GM18499 (cell line): ENCODE measurements around the gene ZNF827.

Experiments used
- ATAC-seq: cut with Tn5 transposase; IDR thresholded peaks from one replicate; pipeline ENCODE4 v1.9.1; 2021; ENCODE audit warnings: moderate number of reproducible peaks; ENCODE audit not compliant: insufficient read depth, unreplicated experiment

Gene ZNF827

GRCh38 chr4:145815027-145815612, 123.5 kb downstream of the ZNF827 start:
- no peak for ATAC-seq

GRCh38 chr4:145814246-145814645, 124.4 kb downstream of the ZNF827 start:
- no peak for ATAC-seq

- ATAC-seq = no peak
Observed at GRCh38 chr4:145812919-145813318, 125.7 kb downstream of the ZNF827 start.

- ATAC-seq = peak; percentile 30
Observed at GRCh38 chr4:145808848-145809512, 129.6 kb downstream of the ZNF827 start.

GRCh38 chr4:145808021-145808650, 130.5 kb downstream of the ZNF827 start:
- peak; percentile 60 for ATAC-seq

- no peak for ATAC-seq
Observed at GRCh38 chr4:145805490-145805889, 133.1 kb downstream of the ZNF827 start.

- ATAC-seq = no peak
Observed at GRCh38 chr4:145804116-145804515, 134.5 kb downstream of the ZNF827 start.

GRCh38 chr4:145799223-145799622, 139.4 kb downstream of the ZNF827 start:
- ATAC-seq = no peak

GRCh38 chr4:145797278-145797677, 141.3 kb downstream of the ZNF827 start:
- ATAC-seq = no peak

- no peak for ATAC-seq
Observed at GRCh38 chr4:145796346-145796745, 142.3 kb downstream of the ZNF827 start.

GRCh38 chr4:145795521-145795920, 143.1 kb downstream of the ZNF827 start:
- ATAC-seq = no peak

- no peak for ATAC-seq
Observed at GRCh38 chr4:145792429-145792828, 146.2 kb downstream of the ZNF827 start.

GRCh38 chr4:145791988-145792387, 146.6 kb downstream of the ZNF827 start:
- no peak for ATAC-seq

GRCh38 chr4:145788755-145789154, 149.9 kb downstream of the ZNF827 start:
- ATAC-seq = no peak

- no peak for ATAC-seq
Observed at GRCh38 chr4:145786830-145787229, 151.8 kb downstream of the ZNF827 start.

- ATAC-seq = no peak
Observed at GRCh38 chr4:145786261-145786660, 152.4 kb downstream of the ZNF827 start.

GRCh38 chr4:145785391-145786008, 153.1 kb downstream of the ZNF827 start:
- no peak for ATAC-seq

- no peak for ATAC-seq
Observed at GRCh38 chr4:145784036-145784435, 154.6 kb downstream of the ZNF827 start.

- ATAC-seq = no peak
Observed at GRCh38 chr4:145782756-145783155, 155.9 kb downstream of the ZNF827 start.

- no peak for ATAC-seq
Observed at GRCh38 chr4:145781351-145781750, 157.3 kb downstream of the ZNF827 start.

- no peak for ATAC-seq
Observed at GRCh38 chr4:145779319-145779801, 159.3 kb downstream of the ZNF827 start.
